Parathyroid adenoma (tissue), 2 donors: ENCODE measurements around the gene HAAO.

Experiments
- H2AFZ ChIP-seq: fragments of 300-600 bp; sonication (generic); one replicate; pipeline ENCODE4 v1.7.0; 2017; ENCODE audit warnings: antibody characterized with exemption, mild to moderate bottlenecking
- H3K27ac ChIP-seq: fragments of 300-600 bp; sonication (generic); one replicate; pipeline ENCODE4 v1.7.0; 2017
- H3K27me3 ChIP-seq: fragments of 300-600 bp; sonication (generic); one replicate; pipeline ENCODE4 v1.7.0; 2017; ENCODE audit warnings: low read length; ENCODE audit not compliant: control insufficient read depth, insufficient read depth
- H3K36me3 ChIP-seq: fragments of 300-600 bp; sonication (generic); one replicate; pipeline ENCODE4 v1.7.0; 2017; ENCODE audit warnings: low read length; ENCODE audit not compliant: control insufficient read depth, insufficient read depth
- H3K4me1 ChIP-seq: fragments of 300-600 bp; sonication (generic); one replicate; pipeline ENCODE4 v1.7.0; 2017; ENCODE audit warnings: control low read depth
- H3K4me2 ChIP-seq: fragments of 300-600 bp; sonication (generic); one replicate; pipeline ENCODE4 v1.7.0; 2017; ENCODE audit warnings: low read length
- H3K4me3 ChIP-seq: fragments of 300-600 bp; sonication (generic); one replicate; pipeline ENCODE4 v1.7.0; 2017; ENCODE audit warnings: low read depth, low read length
- H3K79me2 ChIP-seq: fragments of 300-600 bp; sonication (generic); one replicate; pipeline ENCODE4 v1.7.0; 2017; ENCODE audit warnings: control low read depth
- H3K9ac ChIP-seq: fragments of 300-600 bp; sonication (generic); one replicate; pipeline ENCODE4 v1.7.0; 2017; ENCODE audit warnings: mild to moderate bottlenecking
- H3K9me3 ChIP-seq: fragments of 300-600 bp; sonication (generic); one replicate; pipeline ENCODE4 v1.7.0; 2017; ENCODE audit warnings: low read length; ENCODE audit not compliant: control insufficient read depth
- TF ChIP-seq, protein P1 (sequence below): fragments of 300-600 bp; sonication (generic); IDR thresholded peaks from one replicate; pipeline ENCODE4 v1.7.0; 2017; ENCODE audit warnings: antibody characterized with exemption, mild to moderate bottlenecking
- donor health status: primary hyperparathyroidism.

HAAO gene

DNA sequence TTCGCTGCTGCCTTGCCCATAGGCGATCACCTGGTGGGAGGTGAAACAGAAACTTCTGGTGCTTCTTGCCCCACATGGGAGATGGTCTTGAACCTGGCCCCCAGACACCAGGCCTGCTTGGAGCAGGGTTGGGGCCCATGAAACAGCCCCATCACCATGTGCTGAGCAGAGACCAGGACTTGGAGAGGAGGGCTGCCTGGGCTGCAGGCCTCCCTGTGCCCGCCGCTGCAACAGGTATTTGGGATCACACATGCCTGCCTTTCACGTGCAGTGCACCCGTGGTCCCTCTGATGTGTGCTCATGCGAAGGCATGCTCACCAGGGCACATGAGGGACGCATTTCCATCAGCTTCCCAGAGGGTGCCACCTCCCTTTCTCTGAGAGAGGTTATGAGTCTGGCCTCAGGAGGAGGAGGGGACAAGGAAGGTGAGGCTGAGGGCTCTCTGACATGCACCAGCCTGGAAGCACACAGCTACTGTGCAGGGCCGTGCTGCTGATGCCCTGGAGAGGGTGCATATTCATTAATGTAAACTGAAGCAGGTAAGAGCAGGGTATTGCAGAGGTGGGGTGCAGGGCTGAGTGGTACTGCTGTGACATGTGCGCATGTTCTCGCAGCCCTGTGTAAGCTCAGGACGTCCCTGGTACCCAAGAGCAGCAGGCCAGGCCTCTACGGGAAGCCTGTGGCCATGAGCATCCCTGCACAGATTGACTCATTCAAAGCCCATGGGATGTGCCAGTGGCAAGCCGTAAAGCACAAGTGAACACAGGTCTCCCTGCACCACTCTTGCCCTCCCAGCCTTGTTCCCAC, 24.3 kb downstream of the HAAO start:
- Histone ChIP-seq H3K79me2 (no peaks in the 10 kb centered on the region), H3K9ac (no peak overlapping the region), H3K4me1 (no peaks in the 10 kb centered on the region), H3K27me3 (no peaks in the 10 kb centered on the region), H3K4me2 (no peak overlapping the region), H3K4me3 (no peak overlapping the region), H3K9me3 (no peaks in the 10 kb centered on the region), H3K36me3 (no peaks in the 10 kb centered on the region), H3K27ac (no peak overlapping the region), H2AFZ (no peak overlapping the region)
- TF ChIP-seq, protein P1, sequence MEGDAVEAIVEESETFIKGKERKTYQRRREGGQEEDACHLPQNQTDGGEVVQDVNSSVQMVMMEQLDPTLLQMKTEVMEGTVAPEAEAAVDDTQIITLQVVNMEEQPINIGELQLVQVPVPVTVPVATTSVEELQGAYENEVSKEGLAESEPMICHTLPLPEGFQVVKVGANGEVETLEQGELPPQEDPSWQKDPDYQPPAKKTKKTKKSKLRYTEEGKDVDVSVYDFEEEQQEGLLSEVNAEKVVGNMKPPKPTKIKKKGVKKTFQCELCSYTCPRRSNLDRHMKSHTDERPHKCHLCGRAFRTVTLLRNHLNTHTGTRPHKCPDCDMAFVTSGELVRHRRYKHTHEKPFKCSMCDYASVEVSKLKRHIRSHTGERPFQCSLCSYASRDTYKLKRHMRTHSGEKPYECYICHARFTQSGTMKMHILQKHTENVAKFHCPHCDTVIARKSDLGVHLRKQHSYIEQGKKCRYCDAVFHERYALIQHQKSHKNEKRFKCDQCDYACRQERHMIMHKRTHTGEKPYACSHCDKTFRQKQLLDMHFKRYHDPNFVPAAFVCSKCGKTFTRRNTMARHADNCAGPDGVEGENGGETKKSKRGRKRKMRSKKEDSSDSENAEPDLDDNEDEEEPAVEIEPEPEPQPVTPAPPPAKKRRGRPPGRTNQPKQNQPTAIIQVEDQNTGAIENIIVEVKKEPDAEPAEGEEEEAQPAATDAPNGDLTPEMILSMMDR = no peak

DNA sequence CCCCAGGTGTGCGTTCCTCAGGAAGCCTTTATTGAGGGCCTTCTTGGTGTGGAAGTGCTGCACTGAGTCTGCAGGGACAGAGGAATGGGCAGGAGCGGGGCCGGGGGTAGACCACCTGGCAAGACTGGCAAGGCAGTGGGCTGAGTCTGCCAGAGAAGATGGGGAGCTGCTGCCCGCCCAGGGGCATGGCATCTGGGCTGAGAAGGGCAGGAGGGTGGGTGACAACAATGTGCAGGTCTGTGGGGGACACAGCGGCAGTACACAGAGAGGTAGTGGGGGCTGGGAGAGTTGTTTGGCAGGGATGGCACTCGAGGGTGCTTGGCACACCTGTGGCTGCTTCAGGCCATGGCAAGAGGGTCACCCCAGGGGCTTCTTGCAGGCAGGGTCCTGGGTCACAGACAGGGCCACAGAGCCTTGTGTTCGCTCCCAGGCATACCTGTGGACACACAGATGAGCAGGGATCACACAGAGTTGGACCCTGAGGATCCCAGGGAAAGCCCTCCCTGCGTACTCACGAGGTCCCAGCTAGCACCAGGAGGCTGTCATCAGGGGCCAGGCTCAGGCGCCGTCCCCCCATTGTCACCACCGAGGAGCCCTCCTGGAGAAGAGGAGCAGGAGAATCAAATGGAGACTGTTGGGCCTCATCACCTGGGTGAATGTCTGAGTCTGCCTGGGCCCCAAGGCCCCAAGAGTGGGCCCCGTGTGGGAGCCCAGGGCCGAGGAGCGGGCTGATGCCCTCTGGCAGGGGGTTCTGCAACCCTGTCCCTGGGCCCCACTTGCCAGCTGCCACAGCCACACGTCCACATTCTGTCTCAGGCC, 25.1 kb downstream of the HAAO start:
- Histone ChIP-seq H3K27me3 (no peaks in the 10 kb centered on the region), H3K4me1 (no peaks in the 10 kb centered on the region), H3K9me3 (no peaks in the 10 kb centered on the region), H3K4me3 (no peak overlapping the region), H3K79me2 (no peaks in the 10 kb centered on the region), H2AFZ (no peak overlapping the region), H3K27ac (no peak overlapping the region), H3K36me3 (no peaks in the 10 kb centered on the region), H3K4me2 (no peak overlapping the region), H3K9ac (no peak overlapping the region)
- TF ChIP-seq, protein P1 = no peak

GRCh38 chr2:42765686-42766085, 26.7 kb downstream of the HAAO start:
- no peak overlapping the region for H3K9ac ChIP-seq
- no peak overlapping the region for H2AFZ ChIP-seq
- no peaks in the 10 kb centered on the region for H3K79me2 ChIP-seq
- H3K4me2 ChIP-seq = no peak overlapping the region
- no peak overlapping the region for H3K4me3 ChIP-seq
- H3K27me3 ChIP-seq = no peaks in the 10 kb centered on the region
- H3K27ac ChIP-seq = no peak overlapping the region
- TF ChIP-seq, protein P1 = no peak
- H3K4me1 ChIP-seq = no peaks in the 10 kb centered on the region
- no peaks in the 10 kb centered on the region for H3K36me3 ChIP-seq
- H3K9me3 ChIP-seq = no peaks in the 10 kb centered on the region

DNA sequence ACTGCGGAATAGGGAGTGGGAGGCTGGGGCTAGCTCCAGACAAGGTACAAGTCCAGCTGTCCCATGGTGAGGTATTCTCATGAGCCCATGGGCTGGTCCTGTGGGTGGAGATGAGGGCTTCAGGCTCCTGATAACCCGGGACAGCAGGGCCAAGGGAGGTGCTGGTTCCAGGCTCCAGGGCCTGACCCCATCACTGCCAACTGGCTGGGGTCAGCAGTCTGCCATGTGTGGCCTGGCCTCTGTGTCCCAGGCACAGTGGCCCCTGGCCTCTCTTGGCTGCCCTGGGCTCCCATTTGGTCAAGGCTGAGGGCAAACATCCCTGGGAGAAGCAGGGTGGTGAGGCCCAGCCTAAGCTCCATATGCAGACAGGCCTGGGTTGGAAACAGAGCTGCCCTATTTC, 27.5 kb downstream of the HAAO start:
- no peaks in the 10 kb centered on the region for H3K27me3 ChIP-seq
- TF ChIP-seq, protein P1 = no peak
- no peaks in the 10 kb centered on the region for H3K4me1 ChIP-seq
- H3K9ac ChIP-seq = no peak overlapping the region
- H3K4me3 ChIP-seq = no peak overlapping the region
- H2AFZ ChIP-seq = no peak overlapping the region
- H3K36me3 ChIP-seq = no peaks in the 10 kb centered on the region
- no peaks in the 10 kb centered on the region for H3K79me2 ChIP-seq
- no peak overlapping the region for H3K27ac ChIP-seq
- no peaks in the 10 kb centered on the region for H3K9me3 ChIP-seq
- no peak overlapping the region for H3K4me2 ChIP-seq
